ENCODE data around the gene GALNT16. TPM values are rescaled to one million over a fixed set of nuclear protein-coding genes. Genes with fewer than 3 reads are reported as not detected.

The GALNT16 gene
- total and polyA plus RNA-seq, 2 of the 8 experiments (the other 6 are each of a cell fraction or from before 2014, with no cell fraction given), result 5.4 to 6.3 TPM

GRCh38 chr14:69375182-69375581, 115.2 kb downstream of the GALNT16 start (continued):
- TF ChIP-seq HDAC2 (IDR thresholded peaks at IDR 0.05; ENCODE audit: borderline replicate concordance in 1 of 2, low read depth in 2 of 2, low read length in 2 of 2), result no peak
- no peak for TF ChIP-seq ASH2L (IDR thresholded peaks at IDR 0.05; ENCODE audit: low read length)

Data from H1 (cell line).